Pulmonary artery endothelial cell (primary cell): ENCODE measurements around the gene RFLNA. TPM values are rescaled to one million over a fixed set of nuclear protein-coding genes. Genes with fewer than 3 reads are reported as not detected.

Experiments
- DNase-seq: peaks from one replicate; pipeline ENCODE4 v3.0.0-alpha.2; 2011; ENCODE audit warnings: low read depth, low spot score
- total RNA-seq: library from RNA; depleted of rRNA; stranded (reverse); fragments of >200 nt; gene quantifications from 2 replicates; pipeline ENCODE4 v1.2.3, GENCODE V29; 2014

RFLNA gene
- total RNA-seq, 1 donor from 2014 or later: 23.9 TPM

- no peak for DNase-seq
Observed at GRCh38 chr12:124302807-124303578, 8.1 kb downstream of the RFLNA start.

- no peak for DNase-seq
Observed at GRCh38 chr12:124303579-124304313, 8.9 kb downstream of the RFLNA start.

GRCh38 chr12:124304314-124304790, 9.5 kb downstream of the RFLNA start:
- DNase-seq: no peak

GRCh38 chr12:124305136-124305535, 10.2 kb downstream of the RFLNA start:
- DNase-seq: no peak

DNA sequence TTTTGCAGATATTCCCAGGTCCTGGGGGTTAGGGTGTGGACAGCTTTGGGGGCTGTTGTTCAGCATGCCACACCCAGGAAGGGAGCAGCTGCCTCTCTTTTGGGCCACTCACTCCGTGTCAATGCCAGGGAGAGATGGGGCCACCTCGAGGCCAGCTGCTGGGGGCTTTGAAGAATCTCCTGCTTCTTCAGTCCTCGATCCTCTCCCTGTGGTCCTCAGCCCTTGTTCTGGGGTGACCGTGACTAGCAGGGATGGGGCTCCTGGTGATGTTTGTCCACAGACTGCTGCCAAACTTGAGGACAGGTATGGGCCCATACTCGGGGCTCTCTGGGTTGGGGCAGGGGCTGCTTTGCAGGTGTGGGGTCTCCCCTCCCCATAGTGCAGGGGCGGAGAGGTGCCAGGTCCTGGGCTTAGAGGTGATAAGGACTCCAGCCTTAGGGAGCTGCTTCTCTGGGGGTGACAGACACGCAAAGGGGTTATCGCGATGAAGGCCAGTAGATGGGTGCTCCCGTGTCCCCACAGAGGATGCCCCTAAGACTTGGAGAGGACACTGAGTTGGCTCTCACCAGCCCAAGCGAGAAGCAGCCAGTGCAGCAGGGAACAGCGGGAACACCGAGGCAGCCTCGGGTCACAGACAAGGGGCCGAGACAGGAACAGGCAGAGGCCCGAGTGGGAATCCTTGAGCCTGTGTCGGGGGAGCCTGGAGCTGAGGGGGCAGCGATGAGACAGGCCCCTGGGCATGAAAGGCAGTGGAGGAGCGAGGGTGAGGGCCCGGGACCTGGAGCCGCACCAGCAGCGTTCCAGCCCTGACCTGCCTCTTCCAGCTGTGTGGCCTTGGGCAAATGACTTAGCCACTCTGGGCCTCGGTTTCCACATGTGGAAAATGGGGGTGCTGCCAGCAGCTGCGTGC, 11.1 kb downstream of the RFLNA start:
- no peak for DNase-seq

DNA sequence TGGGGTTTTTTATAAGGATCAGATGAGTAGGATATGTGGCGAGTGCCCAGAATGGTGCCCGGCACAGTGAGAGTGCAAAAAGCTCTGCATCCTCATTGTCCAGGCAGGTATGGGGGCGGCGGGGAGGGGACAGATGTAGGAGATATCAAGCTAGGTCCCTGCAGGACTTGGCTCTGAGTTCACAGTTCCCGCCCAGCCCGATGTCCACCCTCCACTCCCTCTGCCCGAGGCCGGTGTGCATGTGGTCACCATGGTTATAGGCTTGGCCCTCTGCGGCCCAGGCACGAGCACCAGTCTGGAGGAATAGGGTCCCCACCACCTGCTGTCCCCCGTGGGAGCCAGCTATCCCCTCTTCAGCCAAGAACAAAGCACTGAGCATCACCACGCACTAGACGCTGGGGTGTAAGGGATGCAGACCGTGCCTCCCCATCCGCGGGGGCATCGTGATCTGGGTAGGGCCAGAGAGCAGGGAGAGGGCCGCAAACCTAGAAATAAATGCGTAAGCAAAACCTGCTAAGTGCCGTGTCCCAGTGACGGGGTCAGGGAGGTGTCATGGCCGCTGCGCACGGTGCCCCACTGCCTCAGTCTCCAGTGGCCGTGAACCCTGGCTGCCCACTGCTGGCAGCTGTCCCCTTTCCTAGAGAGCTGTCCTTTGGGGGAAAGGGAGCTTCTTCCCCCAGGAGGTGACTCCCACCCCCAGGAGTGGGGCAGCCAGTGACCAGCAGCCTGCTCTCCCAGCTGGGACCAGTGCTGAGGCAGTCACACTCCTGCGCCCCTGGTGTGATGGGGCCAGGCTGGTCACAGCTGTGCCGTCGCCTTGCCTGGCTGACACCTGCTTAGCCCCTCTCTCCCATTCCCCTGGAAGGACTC, 12.0 kb downstream of the RFLNA start:
- DNase-seq: no peak

- no peak for DNase-seq
Observed at GRCh38 chr12:124307556-124307825, 12.6 kb downstream of the RFLNA start.

DNA sequence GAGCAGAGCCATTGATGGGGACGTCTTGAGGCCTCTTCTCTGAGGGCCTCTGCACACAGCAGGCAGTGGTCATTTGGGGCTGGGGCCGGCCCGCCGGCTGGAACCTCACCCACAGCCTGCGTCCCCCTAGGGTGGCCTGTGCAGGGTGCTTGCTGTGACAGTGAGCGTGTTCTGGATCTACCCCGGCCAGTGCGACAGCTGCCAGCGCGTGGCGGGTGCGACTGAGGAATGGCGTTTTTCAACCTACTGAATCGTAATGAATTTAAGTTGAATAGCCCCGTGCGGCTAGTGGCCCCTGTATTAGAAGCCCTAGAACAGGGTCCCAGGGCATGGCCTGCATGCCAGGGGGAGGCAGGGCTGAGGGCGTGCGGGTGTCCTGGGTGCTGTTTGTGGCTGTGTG, 13.8 kb downstream of the RFLNA start:
- no peak for DNase-seq

DNA sequence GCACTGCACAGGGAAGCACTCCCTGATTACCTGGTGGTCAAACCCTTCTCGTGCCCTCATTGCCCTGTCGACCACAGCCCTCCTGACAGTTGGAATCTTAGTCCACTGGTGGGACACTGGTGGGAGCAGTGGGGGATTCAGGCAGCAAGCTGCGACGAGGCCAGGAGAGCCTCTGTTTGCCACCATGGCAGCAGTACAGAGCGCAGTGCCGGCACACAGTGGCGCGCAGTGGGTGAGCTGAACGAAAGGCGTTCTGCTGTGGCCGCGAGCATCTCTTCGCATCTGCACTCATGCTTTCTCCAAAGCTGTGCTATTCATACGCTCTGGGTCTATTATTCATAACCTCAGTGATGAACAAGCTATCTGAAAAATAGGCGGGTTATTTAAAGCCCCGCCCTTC, 14.3 kb downstream of the RFLNA start:
- DNase-seq: no peak

GRCh38 chr12:124309744-124310143, 14.9 kb downstream of the RFLNA start:
- no peak for DNase-seq

DNA sequence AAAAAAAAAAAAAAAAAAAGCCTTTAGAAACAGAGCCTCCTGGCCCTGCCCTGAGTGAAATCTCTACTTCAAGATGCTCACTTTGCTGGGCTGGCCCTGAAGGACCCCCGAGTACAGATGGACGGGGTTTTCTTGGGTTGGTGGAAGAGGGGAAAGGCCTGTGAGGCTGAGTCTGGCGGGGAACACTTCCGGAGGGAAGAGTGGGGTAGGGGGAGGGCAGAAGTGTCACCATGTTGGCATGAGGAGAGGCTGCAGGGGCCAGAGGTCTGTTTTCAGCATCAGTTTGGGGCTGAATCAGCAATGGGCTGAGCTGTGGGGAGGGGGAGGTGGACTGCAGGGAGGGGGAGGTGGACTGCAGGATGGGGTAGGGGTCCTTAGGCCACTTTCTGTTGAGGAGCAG, 15.3 kb downstream of the RFLNA start:
- DNase-seq: no peak

DNA sequence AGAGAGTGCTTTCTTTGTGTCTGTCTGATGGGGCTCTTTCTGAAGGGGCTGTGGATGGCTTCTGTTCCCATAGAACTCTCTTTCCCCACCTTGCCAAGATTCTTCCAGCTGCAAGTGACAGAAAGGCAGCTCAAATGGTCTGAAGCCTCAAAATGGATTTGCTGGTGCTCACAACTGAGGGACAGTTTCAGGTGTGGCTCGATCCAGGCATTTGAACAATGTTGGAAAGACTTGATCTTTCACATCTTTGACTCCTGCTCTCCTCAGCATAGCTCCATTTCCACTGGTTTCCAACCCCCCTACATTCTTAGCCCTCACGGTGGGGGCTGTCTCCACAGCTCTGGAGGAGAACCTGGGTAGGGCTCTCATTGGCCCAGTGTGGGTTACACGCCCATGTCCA, 15.9 kb downstream of the RFLNA start:
- DNase-seq: no peak

DNA sequence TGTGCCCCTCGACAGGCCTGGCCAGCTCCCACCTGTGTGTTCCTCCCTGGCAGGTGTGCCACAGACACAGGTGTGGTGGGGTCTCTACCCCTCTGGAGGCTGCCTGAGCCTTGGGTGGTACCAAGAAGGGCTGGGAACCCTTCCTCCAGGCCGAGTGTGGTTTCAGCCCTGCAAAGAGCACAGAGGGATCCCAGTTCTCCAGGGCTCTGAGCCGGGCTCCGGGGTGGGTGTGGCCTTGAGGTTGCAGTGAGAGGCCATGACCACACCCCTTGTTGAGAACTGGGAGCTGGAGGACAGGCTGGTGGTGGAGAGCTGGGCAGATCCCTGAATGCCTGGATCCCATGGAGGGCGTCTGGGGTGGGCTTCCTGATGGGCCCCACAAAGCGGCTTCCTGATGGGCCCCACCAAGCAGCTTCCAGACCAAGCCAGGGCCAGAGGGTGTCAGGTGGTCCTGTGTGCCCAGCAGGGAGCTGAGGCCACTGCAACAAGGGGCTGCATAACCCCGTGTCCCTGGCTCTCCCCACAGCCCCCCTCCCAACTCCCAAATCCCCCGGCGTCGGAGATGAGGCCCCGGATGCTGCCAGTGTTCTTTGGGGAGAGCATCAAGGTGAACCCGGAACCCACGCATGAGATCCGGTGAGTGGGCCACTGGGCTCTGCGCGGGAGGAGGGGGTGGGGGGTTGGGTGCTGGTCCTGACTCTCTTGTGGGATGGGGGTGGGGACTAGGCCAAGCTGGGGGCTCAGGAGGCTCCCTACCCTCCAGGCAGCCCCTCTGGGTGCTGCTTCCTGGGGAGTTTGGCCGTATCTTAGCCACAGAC, 16.6 kb downstream of the RFLNA start:
- DNase-seq: no peak

DNA sequence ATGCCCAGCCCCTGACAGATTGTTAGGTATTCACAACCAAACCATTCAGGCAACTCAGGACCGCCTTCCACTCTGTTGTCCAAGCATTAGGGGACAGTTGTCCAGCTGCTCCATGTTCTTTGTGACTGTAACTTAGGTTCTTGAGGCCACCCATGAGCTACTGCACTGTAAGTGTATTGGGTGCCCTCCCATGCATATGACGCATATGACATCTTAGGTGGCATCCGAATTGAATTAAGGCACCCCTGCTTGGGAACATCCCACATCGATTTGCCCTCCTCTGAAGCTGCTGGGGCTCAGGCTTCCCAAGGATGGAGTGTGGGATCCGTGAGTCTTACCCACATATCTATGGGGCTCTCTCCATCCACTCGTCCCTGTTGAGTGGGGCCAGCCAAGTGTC, 17.7 kb downstream of the RFLNA start:
- no peak for DNase-seq

DNA sequence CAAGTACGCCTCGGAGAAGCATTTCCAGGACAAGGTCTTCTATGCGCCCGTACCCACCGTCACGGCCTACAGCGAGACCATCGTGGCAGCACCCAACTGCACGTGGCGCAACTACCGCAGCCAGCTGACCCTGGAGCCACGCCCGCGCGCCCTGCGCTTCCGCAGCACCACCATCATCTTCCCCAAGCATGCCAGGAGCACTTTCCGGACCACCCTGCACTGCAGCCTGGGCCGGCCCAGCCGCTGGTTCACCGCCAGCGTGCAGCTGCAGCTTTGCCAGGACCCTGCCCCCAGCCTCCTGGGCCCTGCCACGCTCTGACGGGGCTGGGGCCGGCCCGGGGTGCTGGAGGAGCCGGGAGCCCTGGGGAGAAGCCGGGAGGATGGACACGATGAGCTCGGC, 19.3 kb downstream of the RFLNA start:
- no peak for DNase-seq

DNA sequence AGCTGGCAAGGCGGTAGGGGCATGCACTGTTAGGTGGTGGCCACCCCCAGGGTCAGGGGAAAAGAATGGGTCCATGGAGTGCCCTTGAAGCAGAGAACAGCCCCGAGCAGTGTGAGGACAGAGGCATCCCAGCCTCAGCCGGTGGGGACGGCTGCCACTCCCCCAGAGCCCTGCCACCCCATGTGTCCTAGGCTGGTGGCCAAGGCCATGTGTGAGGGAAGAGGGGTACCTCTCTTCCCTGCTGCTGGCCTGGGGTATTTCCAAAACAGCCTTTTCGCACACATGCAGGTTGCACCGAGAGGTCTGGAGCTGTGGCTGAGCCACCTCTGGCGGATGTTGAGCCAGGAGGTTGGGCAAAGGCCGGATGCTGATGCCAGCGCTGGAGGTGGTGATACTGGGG, 19.9 kb downstream of the RFLNA start:
- DNase-seq: no peak

DNA sequence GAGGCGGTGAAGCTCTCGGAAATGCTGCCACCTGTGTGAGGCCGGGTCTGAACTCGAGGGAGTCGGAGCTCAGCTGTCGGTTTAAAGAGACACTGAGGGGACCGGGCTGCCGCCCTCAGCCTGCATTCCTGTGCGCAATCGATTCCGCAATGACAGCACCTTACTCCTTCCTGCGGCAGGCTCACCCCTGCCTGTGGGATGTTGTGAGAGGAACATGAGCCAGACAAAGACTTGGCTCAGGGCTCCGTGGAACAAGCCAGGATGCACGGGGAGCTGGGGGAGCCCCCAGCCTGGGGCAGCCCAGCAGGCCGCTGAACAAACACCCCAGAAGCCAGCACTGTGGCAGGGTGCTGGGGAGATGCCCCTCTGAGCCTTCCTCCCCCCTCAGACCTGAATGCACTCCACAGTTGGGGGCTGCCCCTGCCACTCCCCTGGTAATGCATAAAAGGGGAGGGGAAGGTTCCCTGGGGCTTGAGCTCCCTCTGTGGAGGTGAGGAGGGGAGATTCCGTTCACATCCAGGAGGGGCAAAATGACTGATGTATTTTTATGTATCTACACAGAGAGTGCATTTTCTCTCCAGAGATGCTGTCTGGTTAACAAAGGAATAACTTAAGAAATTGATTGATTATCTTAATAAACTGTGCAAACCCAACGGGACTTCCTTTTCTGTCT, 20.6 kb downstream of the RFLNA start:
- no peak for DNase-seq

DNA sequence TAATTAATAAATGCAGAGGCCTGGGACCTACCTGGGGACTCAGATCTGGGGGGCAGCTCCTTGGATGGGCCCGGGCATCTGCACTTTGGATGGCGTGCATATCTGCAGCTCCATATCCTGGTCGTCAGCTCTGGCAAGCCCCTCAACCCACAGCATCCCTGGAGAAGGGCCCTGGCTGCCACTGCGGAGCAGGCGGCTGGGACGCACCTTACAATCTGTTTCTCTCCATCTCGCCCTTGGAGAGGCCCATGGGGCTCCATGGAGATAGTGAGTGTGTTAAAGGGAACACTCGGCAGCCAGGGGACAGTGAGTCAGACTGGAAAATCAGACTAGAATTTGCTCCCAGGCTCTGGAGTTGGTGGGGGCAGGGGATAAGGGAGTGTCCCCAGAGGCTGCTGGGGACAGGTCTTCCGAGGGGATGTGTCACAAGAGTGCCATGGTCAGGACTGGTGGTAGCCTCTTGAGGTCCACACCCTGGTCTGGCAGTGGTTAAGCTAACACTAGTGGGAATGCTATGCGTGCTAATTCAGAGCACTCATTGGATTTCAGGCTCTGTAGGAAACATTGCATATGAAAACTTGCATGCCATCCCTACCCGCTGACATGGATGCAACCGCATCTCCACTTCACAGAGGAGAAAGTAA, 21.5 kb downstream of the RFLNA start:
- DNase-seq: no peak

- no peak for DNase-seq
Observed at GRCh38 chr12:124317400-124317799, 22.5 kb downstream of the RFLNA start.
